CD4-positive, alpha-beta T cell treated with Interleukin-17A for 4 hours (primary cell): ENCODE results near the gene GABRG3.
"Not testable (repeated sequence)": the region's sequence is repeated elsewhere in the genome, so short reads cannot be mapped to it uniquely, and the experiment has no call there.

Source experiments
- DNase-seq: peaks from one replicate; pipeline ENCODE4 v3.0.0-alpha.2; 2020; ENCODE audit warnings: mixed read lengths

GABRG3 gene

DNA sequence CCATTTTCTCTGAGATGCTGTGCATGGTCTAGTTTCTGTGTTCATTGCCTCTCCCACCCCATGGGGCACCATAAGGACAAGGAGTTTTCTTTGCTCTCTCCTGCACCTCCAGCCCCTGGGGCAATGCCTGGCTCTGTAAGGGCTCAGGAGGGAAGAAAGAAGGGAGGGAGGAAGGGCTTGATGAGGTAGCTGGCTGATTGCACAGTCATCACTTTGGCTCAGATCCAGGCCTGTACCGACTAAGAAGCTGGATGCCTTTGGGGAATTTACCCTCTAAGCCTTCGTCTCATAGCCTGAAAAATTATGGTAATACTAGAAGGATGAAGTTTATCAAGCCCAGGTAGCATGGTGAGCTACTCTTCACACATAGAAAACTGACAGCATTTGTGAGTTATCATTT is 382.9 kb downstream of the GABRG3 start:
- DNase-seq: no peak

DNA sequence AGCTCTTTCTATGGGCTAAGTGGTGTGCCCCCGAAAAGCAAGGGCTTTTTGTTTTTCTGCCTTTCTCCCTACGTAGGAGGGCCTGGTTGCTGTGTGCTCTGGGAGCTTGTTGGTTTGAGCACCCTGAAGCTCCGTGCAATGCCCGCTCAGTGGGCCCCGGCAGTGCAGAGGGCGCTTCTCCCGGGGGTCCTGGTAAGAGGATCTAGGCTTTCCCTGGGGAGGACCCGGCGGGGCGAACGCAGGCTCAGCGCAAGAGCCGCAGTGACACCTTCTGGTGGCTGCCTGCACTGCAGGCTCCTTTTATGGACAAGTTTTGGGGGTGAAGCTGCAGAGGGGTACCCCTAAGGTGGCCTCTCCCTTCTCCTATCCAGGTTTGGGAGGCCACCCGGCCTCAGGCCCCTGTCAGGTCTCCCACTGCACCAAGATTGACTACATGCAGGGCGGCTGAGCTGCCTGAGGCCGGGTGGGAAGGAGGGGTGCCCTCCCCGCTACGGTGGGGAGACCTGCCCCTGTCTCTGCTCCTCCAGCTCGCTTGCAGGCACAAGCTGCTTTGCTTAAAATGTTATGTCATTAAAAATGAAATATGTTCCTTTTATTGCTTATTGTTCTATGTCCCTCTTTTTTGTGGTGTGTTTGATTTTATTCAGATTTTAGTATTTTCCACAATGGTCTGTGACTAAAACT is 387.9 kb downstream of the GABRG3 start:
- DNase-seq: no peak

DNA sequence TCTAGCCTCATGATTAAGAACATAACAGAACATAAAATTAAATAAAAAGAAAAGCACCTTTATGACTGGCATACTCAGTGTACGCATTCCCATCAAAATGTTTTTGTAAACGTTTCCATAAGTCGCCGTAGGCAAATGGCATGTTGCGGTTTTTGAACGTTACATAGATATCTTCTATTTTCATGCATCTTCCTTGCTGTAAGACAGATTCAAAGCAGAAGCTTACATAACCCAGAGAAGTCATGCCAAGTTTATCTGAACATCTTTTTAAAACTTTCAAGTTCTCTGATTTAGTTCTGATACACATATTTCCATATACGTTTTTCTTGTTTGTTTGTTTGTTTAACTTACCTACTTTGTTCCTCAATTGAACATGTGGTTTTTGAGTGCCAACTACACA is 388.6 kb downstream of the GABRG3 start:
- DNase-seq: no peak

DNA sequence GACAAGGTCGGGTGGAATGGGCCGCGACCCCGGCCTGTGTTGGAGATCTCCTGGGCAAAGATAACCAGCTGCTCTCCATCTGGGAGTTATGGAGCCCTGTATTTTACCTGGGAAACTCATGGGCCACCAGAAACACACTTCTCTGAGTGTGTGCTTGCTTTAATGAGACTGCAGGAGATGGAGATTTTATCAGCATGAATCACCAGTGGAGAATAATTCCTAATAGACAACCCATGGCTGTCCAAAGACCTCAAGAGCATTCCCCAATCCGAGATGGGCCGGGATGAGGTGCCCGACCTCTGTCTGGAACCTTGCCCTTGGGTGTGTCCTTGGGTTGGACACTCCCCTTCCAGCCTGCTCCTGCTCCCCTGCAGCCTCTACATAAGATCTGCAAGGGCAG is 389.3 kb downstream of the GABRG3 start:
- no peak for DNase-seq

DNA sequence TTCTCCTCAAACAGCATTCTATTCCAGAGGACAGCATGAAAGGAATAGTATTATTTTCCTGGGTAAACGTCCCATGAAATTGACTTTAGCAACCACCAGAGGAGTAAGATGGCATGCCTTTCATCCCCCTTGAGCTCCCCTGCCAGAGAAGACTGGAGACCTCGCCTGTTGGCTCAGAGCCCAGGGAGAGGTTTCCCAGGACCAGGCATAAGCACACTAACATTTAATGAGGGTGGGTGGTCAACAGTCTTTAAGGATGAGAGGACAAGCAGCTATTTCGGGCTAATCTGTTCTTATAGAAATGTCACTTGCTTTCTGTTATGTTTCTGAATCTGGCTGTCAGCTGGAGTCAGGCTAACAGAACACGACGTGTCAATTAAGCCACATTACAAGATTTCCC is 390.5 kb downstream of the GABRG3 start:
- DNase-seq: no peak

DNA sequence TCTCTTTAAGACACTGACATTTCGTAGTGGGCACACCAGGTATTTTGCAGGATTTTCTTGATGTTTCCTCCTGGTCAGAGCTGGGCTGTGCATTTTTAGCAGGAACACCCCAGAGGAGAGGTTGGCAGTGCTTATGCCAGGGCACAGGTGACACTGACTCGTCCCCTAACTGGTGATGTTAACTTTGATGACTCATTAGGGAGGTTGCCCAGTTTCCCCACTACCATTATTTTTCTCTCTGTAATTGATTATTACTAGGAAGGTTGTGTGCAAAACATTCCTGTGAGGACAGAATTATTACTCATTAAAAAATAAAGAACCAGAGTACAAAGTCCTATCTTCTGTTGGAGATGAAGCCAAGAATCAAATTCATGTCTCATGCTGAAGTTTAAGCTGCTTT is 394.5 kb downstream of the GABRG3 start:
- no peak for DNase-seq

DNA sequence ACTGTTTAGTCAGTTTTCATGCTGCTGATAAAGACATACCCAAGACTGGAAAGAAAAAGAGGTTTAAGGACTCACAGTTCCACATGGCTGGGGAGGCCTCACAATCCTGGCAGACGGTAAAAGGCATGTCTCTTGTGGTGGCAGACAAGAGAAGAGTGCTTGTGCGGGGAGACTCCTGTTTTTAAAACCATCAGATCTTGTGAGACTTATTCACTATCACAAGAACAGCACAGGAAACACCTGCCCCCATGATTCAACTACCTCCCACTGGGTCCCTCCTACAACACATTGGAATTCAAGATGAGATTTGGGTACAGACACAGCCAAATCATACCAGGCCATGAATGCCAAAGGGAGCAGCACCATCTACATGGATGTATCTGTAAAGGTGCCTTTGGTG is 406.4 kb downstream of the GABRG3 start:
- not testable (repeated sequence) for DNase-seq

DNA sequence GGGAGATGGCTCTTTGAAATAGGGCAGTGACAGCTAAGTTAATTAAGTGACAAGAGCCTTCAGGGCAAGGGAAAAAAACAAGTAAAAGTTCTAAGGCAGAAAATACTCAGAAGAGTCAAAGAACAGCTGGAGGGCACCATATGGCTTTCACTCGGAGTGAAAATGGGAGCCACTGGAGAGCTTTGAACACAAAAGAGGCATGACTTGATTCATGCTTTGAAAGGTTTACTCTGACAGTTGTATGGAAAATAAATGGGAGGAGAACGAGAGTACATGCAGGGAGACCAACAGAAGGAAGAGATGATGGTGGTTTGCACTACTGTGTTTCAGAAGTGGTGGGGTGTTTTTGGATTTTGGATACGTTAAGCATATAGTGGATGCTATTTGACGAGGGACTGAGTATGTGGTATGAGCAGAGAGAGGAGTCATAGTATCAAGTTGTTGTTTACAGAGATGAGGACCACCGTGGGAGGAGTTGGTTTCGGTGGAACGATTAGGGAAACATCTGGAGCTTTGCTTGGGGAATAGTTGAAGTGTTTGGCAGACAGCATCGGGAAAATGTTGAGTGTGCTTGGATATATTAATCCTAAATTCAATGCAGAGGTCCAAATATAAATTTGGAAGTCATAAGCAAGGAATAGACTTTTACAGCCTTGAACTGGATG is 411.5 kb downstream of the GABRG3 start:
- no peak for DNase-seq

DNA sequence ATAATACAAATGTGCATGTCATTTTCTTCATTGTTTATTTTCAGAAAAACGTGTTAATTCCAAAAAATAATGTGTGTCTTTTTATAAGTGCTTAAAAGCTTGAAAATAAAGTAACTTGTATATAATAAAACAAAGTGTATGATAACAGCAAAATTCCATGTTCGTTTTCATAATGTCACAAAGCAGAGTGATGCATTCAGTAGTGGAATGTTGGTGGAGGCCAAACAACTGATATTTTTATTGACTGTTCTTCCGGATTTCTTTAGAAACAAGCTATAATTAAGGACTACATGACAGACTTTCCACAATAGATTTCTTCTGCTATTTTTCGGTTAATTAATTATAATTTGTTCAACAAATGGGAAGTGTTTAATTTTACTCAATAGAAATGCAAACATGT is 412.7 kb downstream of the GABRG3 start:
- no peak for DNase-seq

DNA sequence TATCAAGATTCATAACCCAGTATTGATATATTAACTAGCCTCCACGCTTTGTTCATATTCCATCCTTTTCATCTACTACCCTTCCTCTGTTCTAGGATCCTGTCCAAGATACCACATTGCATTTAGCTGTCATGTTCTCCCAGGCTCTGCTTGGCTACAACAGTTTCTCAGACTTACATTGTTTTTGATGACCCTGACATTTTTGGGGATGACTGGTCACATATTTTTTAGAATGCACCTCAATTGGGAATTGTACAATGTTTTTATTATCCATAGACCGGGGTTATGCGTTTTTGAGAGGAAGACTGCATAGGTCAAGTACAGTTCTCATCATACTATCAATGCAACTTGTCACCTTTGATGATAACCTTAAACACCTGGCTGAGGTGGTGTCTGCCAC is 421.2 kb downstream of the GABRG3 start:
- no peak for DNase-seq

DNA sequence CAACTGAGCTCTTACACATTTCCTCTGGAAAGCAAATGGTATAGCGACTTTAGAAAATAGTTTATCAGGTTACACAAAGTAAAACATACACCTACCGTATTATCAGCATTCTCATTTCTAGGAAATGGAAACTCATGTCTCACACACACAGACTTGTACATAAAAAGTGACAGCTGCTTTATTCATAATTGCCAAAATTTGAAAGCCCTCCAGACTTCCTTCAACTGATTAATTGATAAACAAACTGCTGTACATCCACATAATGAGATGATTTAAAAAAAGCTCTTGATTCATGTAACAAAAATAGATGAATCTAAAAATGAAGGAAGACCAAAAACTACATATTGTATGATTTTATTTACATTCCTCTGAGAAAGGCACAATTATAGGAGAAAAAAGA is 425.5 kb downstream of the GABRG3 start:
- DNase-seq: no peak

DNA sequence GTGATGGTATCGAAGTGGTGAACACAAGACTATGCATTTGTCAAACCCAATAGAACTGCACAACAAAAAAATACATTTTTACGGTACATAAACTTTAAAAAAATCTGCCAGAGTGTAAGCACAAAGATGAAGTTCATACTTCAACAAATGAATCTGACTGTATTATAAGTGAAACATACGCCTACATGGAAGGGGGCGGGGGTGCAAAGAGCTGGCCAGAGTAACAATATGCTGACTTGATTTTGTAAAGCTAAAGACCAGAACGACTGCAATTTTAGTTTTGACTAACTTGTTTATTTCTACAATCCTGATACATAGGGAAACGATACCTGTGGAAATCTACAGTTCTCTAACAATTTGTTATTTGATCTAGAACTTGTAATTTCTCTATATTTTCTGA is 426.0 kb downstream of the GABRG3 start:
- DNase-seq: no peak

DNA sequence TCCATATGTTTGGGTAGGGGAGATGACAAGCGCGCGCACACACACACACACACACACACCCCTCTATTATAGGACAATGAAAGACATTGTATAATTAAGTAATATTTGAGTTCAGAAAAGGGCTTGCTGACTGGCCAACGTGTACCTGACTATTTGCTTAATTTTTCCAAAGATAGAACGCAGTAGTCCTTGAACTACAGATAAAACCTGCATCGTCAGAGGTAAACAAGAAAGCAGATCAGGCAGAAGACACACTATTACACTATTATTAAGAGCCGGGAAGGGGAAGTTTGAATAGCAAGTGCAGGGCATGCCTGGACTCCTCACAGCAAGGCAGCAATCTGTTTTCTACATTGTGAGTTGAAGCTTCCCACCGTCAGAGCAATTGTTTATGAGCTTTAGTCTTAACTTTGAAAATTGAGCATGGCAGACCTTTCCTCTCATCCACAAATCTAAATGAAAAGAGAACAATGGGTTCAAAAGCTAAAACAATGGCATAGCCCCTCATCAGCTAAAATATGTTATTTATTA is 427.7 kb downstream of the GABRG3 start:
- no peak for DNase-seq

DNA sequence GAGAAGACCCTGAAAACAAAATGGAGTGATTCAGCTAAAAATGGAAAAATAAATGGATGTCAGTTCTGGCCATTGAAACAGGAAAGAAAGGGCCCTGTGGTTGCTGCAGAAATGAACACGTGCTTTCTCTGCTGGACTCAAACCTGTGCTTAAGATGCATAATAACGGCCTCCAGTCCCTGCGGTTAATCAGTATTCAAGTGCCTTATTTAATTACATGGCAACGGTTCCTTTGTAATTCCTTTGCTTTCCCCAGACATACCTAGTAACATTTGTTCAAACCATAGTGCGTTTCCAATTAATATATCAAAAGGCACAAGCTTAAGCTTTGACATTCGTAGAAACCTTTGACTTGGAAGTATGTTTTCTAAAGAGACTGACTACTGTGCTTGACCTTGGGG is 428.3 kb downstream of the GABRG3 start:
- DNase-seq: no peak

DNA sequence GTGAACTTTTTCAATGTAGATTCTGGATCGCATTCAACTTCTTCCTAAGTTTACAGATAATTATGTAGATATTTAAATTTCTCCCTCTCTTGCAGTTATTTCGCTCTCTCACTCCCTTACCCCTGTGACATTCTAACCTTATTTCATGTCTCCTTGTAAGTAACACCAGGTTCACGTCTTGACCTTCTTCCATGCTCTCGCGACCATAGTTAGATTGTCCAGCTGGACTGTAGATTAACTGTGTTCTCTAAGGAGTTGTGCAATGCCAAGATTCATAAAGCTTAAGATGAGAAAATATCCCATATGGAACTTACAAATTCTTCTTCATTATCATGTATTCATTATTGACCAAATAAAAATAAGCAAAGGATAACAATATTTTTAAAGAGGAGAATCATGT is 430.5 kb downstream of the GABRG3 start:
- DNase-seq: no peak

DNA sequence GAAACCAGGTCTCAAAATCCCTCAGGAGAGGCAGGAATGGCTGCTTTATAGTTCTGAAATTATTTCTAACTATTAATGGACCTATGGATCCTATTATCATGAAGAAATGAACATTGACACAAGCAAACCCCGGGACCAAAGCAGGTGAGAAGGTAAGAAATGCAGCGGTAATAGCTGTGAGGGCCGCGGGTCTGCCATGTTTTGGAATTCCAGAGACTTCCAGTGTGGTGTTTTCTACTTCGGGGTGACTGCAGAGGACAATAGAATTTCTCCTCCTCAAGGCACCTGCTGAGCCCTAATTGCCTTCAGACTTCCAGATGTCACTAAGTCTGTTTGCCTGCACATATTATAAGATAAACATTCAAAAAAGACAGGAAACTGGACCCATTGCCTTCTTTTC is 437.4 kb downstream of the GABRG3 start:
- DNase-seq: no peak

DNA sequence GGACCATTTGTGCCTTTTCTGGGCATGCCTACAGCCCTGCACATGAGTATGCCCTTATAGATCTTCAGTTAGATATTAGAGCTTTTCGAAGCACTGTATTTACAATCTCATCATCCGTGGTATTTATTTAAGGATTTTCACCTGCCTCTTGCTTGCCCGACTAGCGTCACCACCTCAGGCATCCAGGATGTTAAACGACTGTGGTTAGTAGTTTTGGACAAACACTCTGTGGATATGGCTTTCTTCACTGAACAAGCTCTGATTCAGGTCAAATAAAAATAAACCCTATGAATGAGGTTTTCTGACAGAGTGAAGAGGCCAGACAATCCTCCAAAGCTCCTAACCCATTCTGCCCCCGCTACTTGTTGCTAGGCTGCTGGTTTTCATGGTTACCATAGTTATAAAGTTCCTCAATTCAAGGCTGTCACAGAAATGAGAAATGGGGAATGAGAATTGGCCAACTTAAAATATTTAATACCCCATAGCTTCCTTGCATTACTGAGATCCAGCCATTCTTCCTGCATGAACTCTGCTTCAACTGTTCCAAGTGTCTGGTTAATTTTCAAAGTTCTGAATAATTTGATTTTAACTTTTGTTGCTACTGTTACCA is 440.1 kb downstream of the GABRG3 start:
- DNase-seq: no peak

DNA sequence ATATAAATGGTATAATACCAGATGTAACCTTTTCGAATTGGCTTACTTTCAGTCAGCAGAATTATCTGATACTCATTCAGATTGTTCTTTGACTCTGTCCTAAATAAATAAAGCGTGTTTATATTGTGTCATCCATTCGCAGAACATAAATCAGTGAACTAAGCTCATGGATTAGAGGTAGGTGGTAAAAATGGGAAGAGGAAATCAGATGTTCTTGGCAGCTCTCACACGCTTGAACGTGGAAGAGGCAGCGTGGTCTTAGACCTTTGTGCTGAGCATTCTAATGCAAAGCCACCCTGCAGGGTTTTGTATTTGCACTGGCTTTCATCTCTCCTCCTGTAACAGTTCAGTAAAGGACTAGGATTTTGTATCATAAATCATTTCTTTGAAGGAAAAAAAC is 441.4 kb downstream of the GABRG3 start:
- DNase-seq: no peak

DNA sequence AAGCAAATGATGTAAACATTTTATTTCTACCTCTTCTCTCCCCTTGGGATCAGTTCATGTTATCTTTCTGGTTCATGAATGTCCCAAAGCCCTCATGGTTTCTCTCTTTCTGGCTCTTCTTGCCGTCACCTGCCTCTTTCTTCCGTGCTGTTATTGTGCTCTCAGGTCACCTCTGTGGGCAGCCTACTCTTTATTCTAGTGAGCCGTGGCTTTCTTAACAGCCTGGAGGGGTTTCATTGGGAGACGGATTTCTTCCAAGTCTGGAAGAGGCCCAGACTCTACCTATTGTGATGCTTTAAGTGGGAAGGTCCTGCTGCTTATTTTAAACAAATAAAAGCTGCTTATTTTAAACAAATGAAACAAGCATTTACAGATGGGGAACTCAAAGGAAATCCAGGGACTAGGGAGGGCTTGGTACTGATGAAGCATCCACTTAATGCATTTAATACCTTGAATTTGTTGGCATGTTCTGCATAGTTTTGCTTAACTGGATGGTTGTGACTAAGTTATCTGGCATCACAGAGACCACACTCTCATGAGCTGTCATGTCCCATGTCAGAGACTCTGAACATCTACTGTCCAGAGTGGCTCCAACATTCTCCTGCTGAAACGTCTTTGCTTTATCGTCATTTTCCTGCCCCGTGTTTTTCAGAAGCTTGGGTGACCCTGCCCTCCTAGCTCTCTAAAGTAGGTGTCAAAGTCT is 443.3 kb downstream of the GABRG3 start:
- DNase-seq: no peak

DNA sequence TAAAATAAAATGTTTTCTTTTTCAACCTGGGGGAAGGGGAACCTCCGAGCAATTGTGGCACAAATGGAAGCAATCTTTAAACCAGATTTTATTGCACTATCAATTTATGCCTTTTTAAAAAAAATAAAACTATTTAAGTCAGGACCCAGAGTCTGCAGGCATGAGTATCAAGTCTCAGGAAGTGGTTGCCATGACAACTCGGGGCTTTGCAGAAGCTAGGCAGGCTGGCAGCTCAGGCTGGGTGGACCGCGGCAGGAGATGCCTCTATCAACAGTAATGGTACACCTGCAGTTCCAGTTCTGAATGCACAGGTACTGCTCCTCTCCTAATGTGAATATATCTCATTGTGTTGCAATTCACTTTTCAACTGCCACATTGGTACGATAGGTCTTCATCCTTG is 447.7 kb downstream of the GABRG3 start:
- no peak for DNase-seq

DNA sequence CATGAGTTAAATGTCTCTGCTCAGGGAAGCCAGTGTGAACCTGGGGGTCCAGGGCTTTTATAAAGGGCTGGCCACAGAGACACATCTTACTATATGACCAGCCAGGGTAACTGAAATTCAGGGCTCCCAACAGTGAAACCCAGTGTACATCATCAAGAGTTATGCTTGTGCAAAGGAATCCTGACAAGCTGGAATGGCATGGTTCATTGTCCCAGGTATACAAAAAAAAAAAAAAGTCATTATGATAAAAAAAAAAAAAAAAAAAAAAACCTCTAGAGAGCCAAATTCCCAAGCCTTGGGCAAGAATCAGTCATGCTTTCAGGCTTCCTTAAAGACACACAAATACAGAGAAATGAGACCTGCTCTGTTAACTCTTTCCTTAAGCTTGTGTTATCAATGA is 452.0 kb downstream of the GABRG3 start:
- no peak for DNase-seq

DNA sequence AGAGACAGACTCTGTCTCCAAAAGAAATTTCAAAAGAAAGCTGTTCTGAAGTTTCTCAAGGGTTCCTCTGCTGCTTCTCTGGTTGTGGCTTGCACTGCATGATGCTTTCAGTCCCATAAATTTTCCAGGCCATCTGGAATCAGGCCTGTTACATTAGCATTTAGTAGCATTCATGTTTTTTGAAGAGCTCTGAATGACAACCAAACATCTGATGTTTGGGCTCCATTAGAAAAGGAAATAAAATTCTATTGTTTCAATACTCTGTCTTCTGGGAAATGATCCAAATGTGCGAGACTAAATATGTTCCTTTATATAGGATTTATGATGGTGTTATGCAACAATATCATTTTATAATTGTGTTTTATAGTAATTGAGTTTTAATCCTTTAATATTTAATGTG is 455.8 kb downstream of the GABRG3 start:
- no peak for DNase-seq

DNA sequence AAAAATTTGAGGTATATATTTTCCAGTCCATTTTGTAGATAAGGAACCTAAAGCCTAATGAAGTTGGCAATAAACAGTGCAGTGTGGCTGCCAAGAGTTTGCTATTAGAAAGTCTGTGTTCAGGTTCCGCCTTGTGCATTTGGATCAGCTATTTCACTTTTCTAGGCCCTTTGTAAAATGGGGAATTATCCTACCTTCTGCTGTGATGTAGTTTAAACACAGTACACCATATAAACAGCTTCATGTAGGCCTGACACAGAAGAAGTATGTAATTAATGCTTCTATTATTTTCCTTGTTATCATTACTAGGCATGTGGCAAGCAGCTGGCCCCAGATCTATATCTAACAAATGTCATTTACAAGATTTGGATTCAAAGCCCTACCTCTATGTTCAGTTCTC is 456.3 kb downstream of the GABRG3 start:
- no peak for DNase-seq

DNA sequence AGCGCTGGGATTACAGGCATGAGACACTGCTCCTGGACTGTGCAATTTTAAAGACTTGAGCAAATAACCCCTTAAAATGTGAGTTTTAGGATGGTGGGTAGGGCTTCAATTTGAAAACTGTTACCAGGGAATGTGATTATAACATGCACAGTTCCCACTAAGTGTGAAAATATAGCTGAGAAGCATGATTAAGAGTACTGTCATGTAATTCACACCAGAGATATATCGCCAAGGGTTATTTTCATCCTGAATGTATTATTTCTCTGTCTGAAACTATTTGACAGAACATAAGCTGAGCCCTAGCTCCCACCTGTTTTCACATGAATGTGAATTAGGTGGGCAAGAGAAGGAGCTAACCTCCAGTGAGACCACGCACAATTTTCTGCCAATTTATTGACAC is 457.2 kb downstream of the GABRG3 start:
- no peak for DNase-seq
